ENCODE measurements around the gene B9D1.

B9D1 gene

DNA sequence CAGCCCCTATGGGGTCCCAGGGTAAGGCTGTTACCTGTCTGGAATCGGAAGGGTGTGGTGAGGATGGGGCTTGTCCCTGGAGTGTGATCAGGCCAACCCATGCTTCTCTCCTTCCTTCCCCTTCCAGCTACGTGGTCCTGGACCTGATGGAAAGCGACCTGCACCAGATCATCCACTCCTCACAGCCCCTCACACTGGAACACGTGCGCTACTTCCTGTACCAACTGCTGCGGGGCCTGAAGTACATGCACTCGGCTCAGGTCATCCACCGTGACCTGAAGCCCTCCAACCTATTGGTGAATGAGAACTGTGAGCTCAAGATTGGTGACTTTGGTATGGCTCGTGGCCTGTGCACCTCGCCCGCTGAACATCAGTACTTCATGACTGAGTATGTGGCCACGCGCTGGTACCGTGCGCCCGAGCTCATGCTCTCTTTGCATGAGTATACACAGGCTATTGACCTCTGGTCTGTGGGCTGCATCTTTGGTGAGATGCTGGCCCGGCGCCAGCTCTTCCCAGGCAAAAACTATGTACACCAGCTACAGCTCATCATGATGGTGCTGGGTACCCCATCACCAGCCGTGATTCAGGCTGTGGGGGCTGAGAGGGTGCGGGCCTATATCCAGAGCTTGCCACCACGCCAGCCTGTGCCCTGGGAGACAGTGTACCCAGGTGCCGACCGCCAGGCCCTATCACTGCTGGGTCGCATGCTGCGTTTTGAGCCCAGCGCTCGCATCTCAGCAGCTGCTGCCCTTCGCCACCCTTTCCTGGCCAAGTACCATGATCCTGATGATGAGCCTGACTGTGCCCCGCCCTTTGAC lies 18.2 kb upstream of the B9D1 start:
- H3K27ac ChIP-seq, result peak overlapping the region; percentile 97 to 98
- peak; percentile 11 to 66 for DNase-seq
- peaks cover 4 to 70% (median 57%) of the 10 kb centered on the region in 4 donors for H3K4me1 ChIP-seq
- H3K27me3 ChIP-seq, result no peaks in the 10 kb centered on the region
- no peaks in the 10 kb centered on the region for H3K9me3 ChIP-seq
- no peak for TF ChIP-seq CTCF (IDR thresholded peaks at IDR 0.05)
- intact Hi-C loops (cut with DNase I; ENCODE audit: low total_unique reads), result no loop called here
- no peak overlapping the region for H3K4me3 ChIP-seq
- H3K36me3 ChIP-seq, result peaks cover 40 to 51% (median 50%) of the 10 kb centered on the region in 3 donors

DNA sequence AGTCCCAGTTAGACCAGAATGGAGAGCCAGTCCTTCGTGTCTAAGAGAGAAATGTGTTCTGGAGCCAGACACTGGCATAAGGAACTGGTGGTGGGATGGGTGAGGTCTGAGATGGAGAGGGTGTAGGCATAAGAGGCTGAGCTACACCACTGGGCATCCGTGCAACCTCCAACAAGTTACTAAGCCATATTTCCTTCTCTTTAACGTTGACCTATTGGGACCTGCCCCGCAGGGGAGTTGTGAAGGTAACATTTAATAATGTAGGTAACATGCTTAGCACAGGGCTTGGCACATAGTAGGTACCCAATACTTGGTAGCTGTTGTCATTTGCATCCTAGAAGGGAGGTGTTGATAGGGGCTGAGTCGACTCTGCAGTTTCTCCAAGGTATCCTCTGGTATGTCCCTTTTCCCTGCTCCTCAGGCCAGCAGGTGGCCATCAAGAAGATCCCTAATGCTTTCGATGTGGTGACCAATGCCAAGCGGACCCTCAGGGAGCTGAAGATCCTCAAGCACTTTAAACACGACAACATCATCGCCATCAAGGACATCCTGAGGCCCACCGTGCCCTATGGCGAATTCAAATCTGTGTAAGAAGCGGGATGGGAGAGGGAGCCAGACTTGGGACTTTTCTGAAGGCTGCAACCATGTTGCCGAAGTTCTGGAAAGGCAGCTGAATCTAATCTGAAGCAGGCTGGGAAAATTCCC lies 17.0 kb upstream of the B9D1 start:
- TF ChIP-seq CTCF (IDR thresholded peaks at IDR 0.05), result no peak
- peaks cover 40 to 50% (median 49%) of the 10 kb centered on the region in 3 donors for H3K36me3 ChIP-seq
- peaks cover 0 to 59% (median 45%) of the 10 kb centered on the region in 4 donors for H3K4me1 ChIP-seq
- no peaks in the 10 kb centered on the region for H3K9me3 ChIP-seq
- peak overlapping the region; percentile 66 to 77 for H3K4me3 ChIP-seq
- no peaks in the 10 kb centered on the region for H3K27me3 ChIP-seq
- intact Hi-C loops (cut with DNase I; ENCODE audit: low total_unique reads), result loop anchor here (5.0 kb wide), 1 partner anchor 128 kb away; no protein-coding TSS in a partner anchor
- DNase-seq, result peak; percentile 17 to 63
- peak overlapping the region; percentile 90 to 98 for H3K27ac ChIP-seq

DNA sequence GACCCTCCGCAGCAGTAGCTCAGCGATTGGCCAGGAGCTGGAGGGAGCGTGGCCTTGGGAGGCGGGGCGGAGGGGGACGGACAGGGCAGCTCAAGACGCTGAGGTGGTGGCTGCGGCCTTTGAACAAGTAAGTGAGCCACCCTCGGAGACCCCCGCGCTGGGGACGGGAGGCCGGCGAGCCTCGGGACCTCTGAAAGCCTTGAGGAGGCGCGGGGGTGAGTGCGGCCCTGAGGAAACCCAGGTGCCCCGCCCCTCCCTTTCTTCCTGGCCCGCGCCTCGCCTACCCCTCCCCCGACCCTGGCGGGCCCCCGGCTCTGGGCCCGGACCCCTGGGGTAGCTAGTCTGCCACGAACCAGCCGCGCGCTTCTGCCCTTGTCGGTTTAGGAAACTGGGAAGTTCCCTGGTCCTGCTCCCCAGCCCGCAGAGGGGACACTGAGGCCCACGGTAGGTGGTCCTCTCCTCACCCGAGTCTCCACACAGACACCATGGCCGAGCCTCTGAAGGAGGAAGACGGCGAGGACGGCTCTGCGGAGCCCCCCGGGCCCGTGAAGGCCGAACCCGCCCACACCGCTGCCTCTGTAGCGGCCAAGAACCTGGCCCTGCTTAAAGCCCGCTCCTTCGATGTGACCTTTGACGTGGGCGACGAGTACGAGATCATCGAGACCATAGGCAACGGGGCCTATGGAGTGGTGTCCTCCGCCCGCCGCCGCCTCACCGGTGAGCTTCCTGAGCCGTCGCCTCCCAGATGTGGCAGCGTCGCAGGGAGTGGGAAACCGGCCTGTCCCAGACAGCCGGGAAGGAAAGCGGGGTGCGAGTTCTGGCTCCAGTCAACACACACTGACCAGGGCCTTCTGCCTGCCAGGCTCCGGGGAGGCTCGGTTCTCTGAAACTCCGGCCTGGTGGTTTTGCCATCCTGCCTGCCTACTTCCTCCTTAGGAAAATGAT lies 16.2 kb upstream of the B9D1 start, which contains the start of gene MAPK7:
Gene MAPK7, plus strand, starts transcription at position 83 of the 945 bp plus-strand sequence. Its CDS starts 403 bp downstream, at position 486.
- no peak for TF ChIP-seq CTCF (IDR thresholded peaks at IDR 0.05)
- peaks cover 0 to 50% (median 37%) of the 10 kb centered on the region in 4 donors for H3K4me1 ChIP-seq
- no peaks in the 10 kb centered on the region for H3K9me3 ChIP-seq
- DNase-seq, result peak; percentile 21 to 72
- H3K27me3 ChIP-seq, result no peaks in the 10 kb centered on the region
- H3K4me3 ChIP-seq, result peak within 1 kb of the TSS; percentile 66 to 77
- H3K36me3 ChIP-seq, result peaks cover 38 to 42% (median 40%) of the 10 kb centered on the region in 3 donors
- peak within 1 kb of the TSS; percentile 90 to 98 for H3K27ac ChIP-seq
- intact Hi-C loops (cut with DNase I; ENCODE audit: low total_unique reads), result loop anchor here (5.0 kb wide), 1 partner anchor 129 kb away; no protein-coding TSS in a partner anchor

DNA sequence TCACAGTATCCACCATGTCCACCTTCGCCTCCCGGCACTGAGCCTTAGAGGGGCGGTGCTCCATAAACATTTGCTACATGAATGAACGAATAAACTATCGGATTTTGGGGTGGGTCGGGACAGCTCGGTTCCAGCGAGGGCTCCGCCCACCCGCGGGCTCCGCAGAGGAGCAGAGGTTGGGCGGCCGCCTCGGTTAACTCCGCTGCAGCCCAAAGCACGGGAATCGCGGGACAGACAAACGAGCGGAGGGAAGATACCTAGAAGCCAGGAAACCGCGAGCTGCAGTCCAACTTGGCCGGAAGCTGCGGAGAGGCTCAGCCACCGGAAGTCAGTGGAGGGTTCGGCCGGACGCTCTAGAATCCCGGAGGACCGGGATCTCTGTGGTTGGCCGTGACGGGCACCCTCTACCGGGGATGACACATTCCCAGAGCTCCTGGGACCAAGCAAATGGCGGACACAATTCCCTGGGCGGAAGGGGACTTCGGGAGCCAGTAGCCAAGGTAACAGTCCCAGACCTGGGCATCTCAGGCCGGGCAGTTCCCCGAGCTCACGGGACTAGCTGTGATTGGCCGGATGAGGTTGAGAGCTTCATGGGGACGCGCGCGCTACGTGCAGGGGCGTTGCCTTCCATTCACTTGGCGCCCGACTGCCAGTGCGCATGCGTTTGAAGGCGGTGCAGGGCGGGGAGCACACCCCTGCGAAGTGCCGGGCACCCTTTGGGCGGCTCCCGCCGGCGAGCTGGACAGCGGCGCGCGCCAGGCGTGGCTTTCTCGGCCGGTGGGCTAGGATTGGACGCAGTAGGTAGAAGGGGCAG lies 15.3 kb upstream of the B9D1 start:
- no peaks in the 10 kb centered on the region for H3K27me3 ChIP-seq
- peak overlapping the region; percentile 66 to 77 for H3K4me3 ChIP-seq
- peaks cover 0 to 42% (median 29%) of the 10 kb centered on the region in 4 donors for H3K4me1 ChIP-seq
- H3K36me3 ChIP-seq, result peaks cover 30 to 34% (median 32%) of the 10 kb centered on the region in 3 donors
- TF ChIP-seq CTCF (IDR thresholded peaks at IDR 0.05), result no peak
- intact Hi-C loops (cut with DNase I; ENCODE audit: low total_unique reads), result loop anchor here (5.0 kb wide), 1 partner anchor 129 kb away; no protein-coding TSS in a partner anchor
- H3K27ac ChIP-seq, result peak overlapping the region; percentile 90 to 98
- H3K9me3 ChIP-seq, result no peaks in the 10 kb centered on the region
- peak; percentile 98 to 100 for DNase-seq

Measured in tibial artery (tissue), 4 donors.